Erythroblast (primary cell): Measurements from ENCODE around the gene PARP12.

Experiments used
- GATA1 ChIP-seq: IDR thresholded peaks from 2 replicates; pipeline ENCODE4 v1.6.1; 2011; ENCODE audit warnings: low read depth, mild to moderate bottlenecking, control low read depth, low read length, moderate library complexity
- POLR2A ChIP-seq: IDR thresholded peaks from 2 replicates; pipeline ENCODE4 v1.6.1; 2011; ENCODE audit warnings: mild to moderate bottlenecking, low read length

DNA sequence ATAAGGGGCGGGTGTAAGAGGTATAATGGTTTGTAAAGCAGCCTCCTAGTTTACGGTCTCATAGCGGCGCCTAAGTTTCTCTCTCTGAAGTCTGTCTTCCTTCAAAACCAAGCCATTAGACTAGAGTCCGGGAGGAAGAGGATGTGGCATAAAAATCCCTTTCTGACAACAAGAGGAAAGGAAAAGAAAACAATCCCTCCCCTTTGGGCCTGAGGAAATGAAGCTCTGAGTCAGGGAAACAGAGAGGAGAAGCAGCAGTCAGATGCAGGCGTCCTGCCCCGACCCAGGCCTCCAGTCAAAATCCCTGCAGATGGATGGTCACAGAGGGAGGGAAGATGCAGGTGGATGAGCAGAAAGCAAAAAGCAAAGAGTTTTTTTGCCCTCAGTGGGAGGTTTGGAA lies 23.7 kb downstream of the PARP12 start:
- TF ChIP-seq POLR2A: no peak
- TF ChIP-seq GATA1: no peak
